PFSK-1 (cell line): ENCODE data around the gene ITGA8.

Source experiments
- POLR2AphosphoS5 ChIP-seq: IDR thresholded peaks from 2 replicates; pipeline ENCODE4 v1.6.1; 2012; ENCODE audit warnings: low read depth, mild to moderate bottlenecking, control low read depth, low read length, moderate library complexity
- TAF1 ChIP-seq: IDR thresholded peaks from 2 replicates; pipeline ENCODE4 v1.6.1; 2012; ENCODE audit warnings: low read length, control low read depth, borderline replicate concordance; ENCODE audit not compliant: insufficient read depth

- TF ChIP-seq POLR2AphosphoS5 (no peak), TAF1 (no peak)
These were observed 68.5 kb downstream of the ITGA8 start for GRCh38 chr10:15651175-15651574.
